Vein endothelial cell (primary cell): ENCODE results near the gene AMN. TPM values are rescaled to one million over a fixed set of nuclear protein-coding genes. Genes with fewer than 3 reads are reported as not detected.

ENCODE experiments used
- total RNA-seq: library from RNA; depleted of rRNA; stranded (reverse); fragments of >200 nt; gene quantifications from 2 replicates; pipeline ENCODE4 v1.2.3, GENCODE V29; 2012

The AMN gene
- 0.10 and 0.33 TPM in 2 replicates for total RNA-seq

DNA sequence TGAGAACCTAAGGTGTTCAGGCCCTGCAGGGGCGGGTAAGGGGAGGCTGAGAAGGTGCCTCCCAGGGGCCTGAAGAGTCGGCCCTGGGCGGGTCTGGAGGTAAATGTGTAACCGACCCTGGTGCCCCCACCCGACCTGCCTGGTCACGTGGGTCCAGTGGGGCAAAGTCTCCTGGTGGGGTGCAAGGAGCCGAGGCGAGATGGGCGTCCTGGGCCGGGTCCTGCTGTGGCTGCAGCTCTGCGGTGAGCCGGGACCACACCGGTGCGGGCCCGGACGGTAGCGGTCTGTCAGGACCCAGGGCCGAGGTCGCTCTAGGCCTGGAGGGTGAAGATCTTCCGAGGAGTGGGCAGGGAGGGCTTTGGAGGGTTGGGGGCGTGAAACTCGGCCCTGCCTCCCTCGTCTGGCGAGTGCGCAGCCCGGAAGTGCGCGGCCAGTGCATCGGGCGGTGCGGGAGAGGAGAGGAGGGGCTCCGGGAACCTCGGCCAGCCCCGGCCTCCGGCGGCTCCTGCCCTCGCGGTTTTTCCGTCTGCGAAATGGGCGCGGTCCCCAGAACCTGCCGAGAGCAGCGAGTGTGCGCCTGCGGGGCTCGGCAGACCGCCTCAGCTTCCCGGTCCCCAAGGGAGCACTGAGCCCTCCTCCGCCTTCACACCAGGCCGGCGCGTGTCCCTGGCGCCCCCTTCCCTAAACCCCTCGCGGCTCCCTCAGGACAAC, at the start of gene AMN:
Gene AMN (plus strand): TSS at position 174 of the 711 bp plus-strand sequence. CDS start 26 bp downstream, at position 200.

Other genes with a start within 250 kb of the AMN start
- 27.3 and 30.1 TPM in 2 replicates for gene TRAF3, start 145.2 kb upstream of the AMN start, total RNA-seq
- 130 and 169 TPM in 2 replicates for gene CDC42BPB, start 134.9 kb downstream of the AMN start, total RNA-seq
- not detected in 2 replicates for gene LBHD2, start 161.5 kb downstream of the AMN start, total RNA-seq
- gene EXOC3L4, start 172.1 kb downstream of the AMN start, total RNA-seq, result not detected in 2 replicates
- 75.9 and 95.0 TPM in 2 replicates for gene TNFAIP2, start 200.8 kb downstream of the AMN start, total RNA-seq